ENCODE measurements around the gene LIMK1. TPM values are rescaled to one million over a fixed set of nuclear protein-coding genes. Genes with fewer than 3 reads are reported as not detected.

The LIMK1 gene
- 10 to 100 TPM; 42.4 to 54.8 TPM for total RNA-seq
- polyA plus RNA-seq (ENCODE audit: insufficient read depth, low read depth, low replicate concordance), result 38.6 TPM
- long read RNA-seq, donor 1, transcript LIMK1-201 (16 exons, 3,219 nt), result major isoform, 7 of 7 reads
- long read RNA-seq, donor 1, partial matches to known transcripts, result 0 of 7 reads
- long read RNA-seq, donor 1, other reads (novel, unspliced or antisense), result 0 of 7 reads
- long read RNA-seq, donor 2, partial matches to known transcripts, result 21 of 24 reads
- long read RNA-seq, donor 2, other reads (novel, unspliced or antisense), result 0 of 24 reads

- no peaks in the 10 kb centered on the region for H3K9me3 ChIP-seq
- 14 to 24% methylated on average over 19 to 50 of the region's 71 CpGs for WGBS, 2 donors
- DNase-seq, result peak; percentile 83
- intact Hi-C loops (cut with DNase I; ENCODE audit: low total_unique reads), result no loop called here
- peak within 1 kb of the TSS; percentile 68 to 80 for H3K4me3 ChIP-seq
- TF ChIP-seq, protein P1, sequence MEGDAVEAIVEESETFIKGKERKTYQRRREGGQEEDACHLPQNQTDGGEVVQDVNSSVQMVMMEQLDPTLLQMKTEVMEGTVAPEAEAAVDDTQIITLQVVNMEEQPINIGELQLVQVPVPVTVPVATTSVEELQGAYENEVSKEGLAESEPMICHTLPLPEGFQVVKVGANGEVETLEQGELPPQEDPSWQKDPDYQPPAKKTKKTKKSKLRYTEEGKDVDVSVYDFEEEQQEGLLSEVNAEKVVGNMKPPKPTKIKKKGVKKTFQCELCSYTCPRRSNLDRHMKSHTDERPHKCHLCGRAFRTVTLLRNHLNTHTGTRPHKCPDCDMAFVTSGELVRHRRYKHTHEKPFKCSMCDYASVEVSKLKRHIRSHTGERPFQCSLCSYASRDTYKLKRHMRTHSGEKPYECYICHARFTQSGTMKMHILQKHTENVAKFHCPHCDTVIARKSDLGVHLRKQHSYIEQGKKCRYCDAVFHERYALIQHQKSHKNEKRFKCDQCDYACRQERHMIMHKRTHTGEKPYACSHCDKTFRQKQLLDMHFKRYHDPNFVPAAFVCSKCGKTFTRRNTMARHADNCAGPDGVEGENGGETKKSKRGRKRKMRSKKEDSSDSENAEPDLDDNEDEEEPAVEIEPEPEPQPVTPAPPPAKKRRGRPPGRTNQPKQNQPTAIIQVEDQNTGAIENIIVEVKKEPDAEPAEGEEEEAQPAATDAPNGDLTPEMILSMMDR (IDR thresholded peaks at IDR 0.05), result no peak
- TF ChIP-seq POLR2A (IDR thresholded peaks at IDR 0.05), result no peak
- H3K27me3 ChIP-seq, result no peaks in the 10 kb centered on the region
- peak within 1 kb of the TSS; percentile 39 to 41 for H3K27ac ChIP-seq
- peaks cover 13% of the 10 kb centered on the region for H3K4me1 ChIP-seq
- H3K36me3 ChIP-seq (ENCODE audit: low read depth, missing control alignments), result no peaks in the 10 kb centered on the region
Measured at GRCh38 chr7:74083117-74083876, at the start of gene LIMK1. TSS of gene LIMK1 (plus strand) at chr7:74083804. CDS start at chr7:74083991, 187 bp downstream.

DNA sequence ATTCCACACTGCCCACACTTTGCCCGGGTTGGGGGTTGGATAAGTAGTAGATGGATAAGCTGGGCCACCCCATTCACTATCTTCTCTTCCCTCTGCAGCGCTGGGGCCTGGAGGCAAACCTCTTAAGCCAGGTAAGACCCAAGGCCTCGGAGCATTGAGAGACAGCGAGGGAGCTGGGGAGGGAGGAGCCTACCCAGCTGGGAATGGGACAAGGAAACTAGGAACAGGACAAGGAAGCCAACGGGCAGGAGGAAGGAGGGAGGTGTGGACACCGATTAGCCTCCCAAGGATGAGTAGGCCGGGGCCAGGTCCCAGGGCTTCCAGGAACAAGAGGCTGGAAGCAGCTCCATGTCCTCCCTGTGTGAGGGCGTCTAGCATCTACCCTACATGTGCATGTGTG lies 46.0 kb upstream of the LIMK1 start:
- H3K27ac ChIP-seq, result no peak overlapping the region
- WGBS, 2 donors, result 50 to 83% methylated on average over 7 to 8 of the region's 8 CpGs
- no peaks in the 10 kb centered on the region for H3K36me3 ChIP-seq (ENCODE audit: low read depth, missing control alignments)
- no peaks in the 10 kb centered on the region for H3K27me3 ChIP-seq
- no peak overlapping the region for H3K4me3 ChIP-seq
- H3K9me3 ChIP-seq, result no peaks in the 10 kb centered on the region
- H3K4me1 ChIP-seq, result peaks cover 15% of the 10 kb centered on the region
- no peak for DNase-seq
- intact Hi-C loops (cut with DNase I; ENCODE audit: low total_unique reads), result no loop called here
- TF ChIP-seq, protein P1 (IDR thresholded peaks at IDR 0.05), result no peak
- TF ChIP-seq POLR2A (IDR thresholded peaks at IDR 0.05), result no peak

GRCh38 chr7:74038194-74038961 lies 45.2 kb upstream of the LIMK1 start:
- intact Hi-C loops (cut with DNase I; ENCODE audit: low total_unique reads), result no loop called here
- H3K27ac ChIP-seq, result no peak overlapping the region
- H3K9me3 ChIP-seq, result no peaks in the 10 kb centered on the region
- no peaks in the 10 kb centered on the region for H3K27me3 ChIP-seq
- no peaks in the 10 kb centered on the region for H3K36me3 ChIP-seq (ENCODE audit: low read depth, missing control alignments)
- WGBS, 2 donors, result 76 to 82% methylated on average over 8 to 16 of the region's 16 CpGs
- DNase-seq, result peak; percentile 55
- H3K4me1 ChIP-seq, result peaks cover 13% of the 10 kb centered on the region
- TF ChIP-seq, protein P1 (IDR thresholded peaks at IDR 0.05), result no peak
- TF ChIP-seq POLR2A (IDR thresholded peaks at IDR 0.05), result no peak
- no peak overlapping the region for H3K4me3 ChIP-seq

DNA sequence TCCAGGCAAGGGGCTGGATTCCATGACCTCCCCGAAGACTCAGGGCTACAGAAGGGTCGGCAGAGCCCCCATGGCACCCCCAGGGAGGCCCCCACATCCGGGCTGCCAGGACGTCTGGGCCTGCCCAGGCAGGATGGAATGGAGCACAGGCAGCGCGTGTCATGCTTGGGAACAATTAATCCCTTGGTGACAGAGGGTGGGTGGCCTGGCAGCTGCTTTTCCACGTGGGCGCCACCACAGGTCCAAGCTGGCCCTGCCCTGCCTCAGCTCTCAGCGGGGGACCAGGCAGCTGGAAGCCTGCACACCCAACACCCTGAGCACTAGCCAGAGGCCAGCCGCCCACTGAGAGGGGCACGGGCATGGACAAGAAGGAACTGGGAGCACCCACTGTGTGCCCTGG lies 44.3 kb upstream of the LIMK1 start:
- peaks cover 5% of the 10 kb centered on the region for H3K4me1 ChIP-seq
- no peaks in the 10 kb centered on the region for H3K36me3 ChIP-seq (ENCODE audit: low read depth, missing control alignments)
- H3K4me3 ChIP-seq, result no peak overlapping the region
- WGBS, 2 donors, result 80 to 89% methylated on average over 11 of the region's 11 CpGs
- no peak for DNase-seq
- no peaks in the 10 kb centered on the region for H3K27me3 ChIP-seq
- intact Hi-C loops (cut with DNase I; ENCODE audit: low total_unique reads), result no loop called here
- no peak for TF ChIP-seq POLR2A (IDR thresholded peaks at IDR 0.05)
- TF ChIP-seq, protein P1 (IDR thresholded peaks at IDR 0.05), result no peak
- H3K9me3 ChIP-seq, result no peaks in the 10 kb centered on the region
- no peak overlapping the region for H3K27ac ChIP-seq

Data from testis (tissue), 5 donors.